Lung (tissue), 12 donors: ENCODE measurements around the gene ANKRD29. TPM values are rescaled to one million over a fixed set of nuclear protein-coding genes. Genes with fewer than 3 reads are reported as not detected.

ENCODE experiments used
- ATAC-seq: fragments of 200-7000 bp; cut with Tn5 transposase; one replicate; pipeline ENCODE4 v1.9.1; 2020; ENCODE audit warnings: moderate number of reproducible peaks; ENCODE audit not compliant: insufficient read depth, low FRiP score
- DNase-seq, 3 donors: peaks; one replicate each; pipeline ENCODE4 v3.0.0-alpha.2; 2013 to 2017
- H3K27ac ChIP-seq, 2 donors: one replicate each; pipeline ENCODE4 v1.5.1; 2013; ENCODE audit warnings: mild to moderate bottlenecking in 2 of 2, moderate library complexity in 2 of 2, control low read depth in 1 of 2, inconsistent platforms in 1 of 2, low read depth in 1 of 2, low read length in 1 of 2
- H3K27me3 ChIP-seq, 3 donors: one replicate each; pipeline ENCODE4 v1.5.1; 2013; ENCODE audit warnings: low read length in 2 of 3; ENCODE audit not compliant: control insufficient read depth in 3 of 3, insufficient read depth in 3 of 3
- H3K36me3 ChIP-seq, 4 donors: one replicate each; pipeline ENCODE4 v1.5.1; 2013; ENCODE audit warnings: low read length in 4 of 4, mild to moderate bottlenecking in 1 of 4, moderate library complexity in 1 of 4; ENCODE audit not compliant: control insufficient read depth in 4 of 4, insufficient read depth in 4 of 4
- H3K4me1 ChIP-seq, 5 donors: one replicate each; pipeline ENCODE4 v1.5.1; 2013; ENCODE audit warnings: low read length in 5 of 5, mild to moderate bottlenecking in 2 of 5, moderate library complexity in 1 of 5; ENCODE audit not compliant: control insufficient read depth in 5 of 5, insufficient read depth in 5 of 5
- H3K4me3 ChIP-seq: one replicate; pipeline ENCODE4 v1.5.1; 2013; ENCODE audit warnings: mild to moderate bottlenecking, control low read depth, moderate library complexity
- H3K9ac ChIP-seq, 2 donors: one replicate each; pipeline ENCODE4 v1.5.1; 2013; ENCODE audit warnings: low read length in 2 of 2, control low read depth in 1 of 2; ENCODE audit not compliant: insufficient read depth in 1 of 2
- H3K9me3 ChIP-seq, 4 donors: one replicate each; pipeline ENCODE4 v1.5.1; 2013; ENCODE audit warnings: low read length in 3 of 4, mild to moderate bottlenecking in 1 of 4, moderate library complexity in 1 of 4; ENCODE audit not compliant: control insufficient read depth in 4 of 4, insufficient read depth in 3 of 4
- CTCF ChIP-seq: IDR thresholded peaks from 2 replicates; pipeline ENCODE4 v1.5.1; 2012; ENCODE audit warnings: mild to moderate bottlenecking; ENCODE audit errors: control extremely low read depth, extremely low read depth
- WGBS, 2 donors: extraction: QIAGEN DNeasy Blood & Tissue Kit; methylation state at CpG; one replicate each; pipeline ENCODE4 v1.1.7; 2013; 5-methylcytosine and 5-hydroxymethylcytosine counted together
- polyA plus RNA-seq, 2 donors: library from polyadenylated mRNA; stranded (reverse); fragments of 200-250 nt; gene quantifications; one replicate each; pipeline ENCODE4 v1.2.1, GENCODE V29; 2013
- total RNA-seq, 2 donors: library from RNA; depleted of rRNA in 1 of 2; stranded (reverse); fragments of >200 nt in 1 of 2; gene quantifications; one replicate each; pipeline ENCODE4 v1.2.1, GENCODE V29; 2014 to 2021
- donor health status: control.
- donor health status: control.
- donor health status: Bipolar disorder and iron deficiency.
- donor health status: healthy.
- donor health status: DM: yes; HTN: yes; CAD: no.

The ANKRD29 gene
- total and polyA plus RNA-seq, 4 donors, result 12.5 to 60.9 (median 43.0) TPM

GRCh38 chr18:23556145-23556780, 106.4 kb downstream of the ANKRD29 start:
- Histone ChIP-seq H3K27me3 (no peaks in the 10 kb centered on the region), H3K27ac (no peak overlapping the region), H3K4me3 (no peak overlapping the region), H3K9me3 (peaks cover 0 to 3% (median 0%) of the 10 kb centered on the region in 4 donors), H3K36me3 (peaks cover 21 to 53% (median 40%) of the 10 kb centered on the region in 4 donors), H3K9ac (no peak overlapping the region), H3K4me1 (peaks cover 0 to 8% (median 0%) of the 10 kb centered on the region in 5 donors)
- no peak for ATAC-seq
- no peak for TF ChIP-seq CTCF
- 95 to 96% methylated on average over 19 of the region's 19 CpGs for WGBS, 2 donors
- DNase-seq, result no peak

- DNase-seq (no peak), ATAC-seq (no peak)
- Histone ChIP-seq H3K27me3 (no peaks in the 10 kb centered on the region), H3K4me1 (peaks cover 0 to 8% (median 0%) of the 10 kb centered on the region in 5 donors), H3K36me3 (peaks cover 23 to 49% (median 39%) of the 10 kb centered on the region in 4 donors), H3K4me3 (no peak overlapping the region), H3K27ac (peak overlapping the region in 1 of 2 donors; percentile 24), H3K9me3 (peaks cover 0 to 3% (median 0%) of the 10 kb centered on the region in 4 donors), H3K9ac (no peak overlapping the region)
- WGBS, 2 donors, result 86 to 95% methylated on average over 6 of the region's 6 CpGs
- TF ChIP-seq CTCF, result no peak
Observed at GRCh38 chr18:23553887-23554286, 108.8 kb downstream of the ANKRD29 start.

GRCh38 chr18:23552505-23552904, 110.2 kb downstream of the ANKRD29 start:
- WGBS, 2 donors, result 75 to 83% methylated on average over 11 of the region's 11 CpGs
- Histone ChIP-seq H3K4me1 (peaks cover 0 to 8% (median 0%) of the 10 kb centered on the region in 5 donors), H3K27me3 (no peaks in the 10 kb centered on the region), H3K4me3 (no peak overlapping the region), H3K36me3 (peaks cover 23 to 53% (median 43%) of the 10 kb centered on the region in 4 donors), H3K9me3 (peaks cover 0 to 3% (median 0%) of the 10 kb centered on the region in 4 donors), H3K9ac (no peak overlapping the region), H3K27ac (peak overlapping the region in 1 of 2 donors; percentile 26)
- DNase-seq, result no peak
- no peak for ATAC-seq
- TF ChIP-seq CTCF, result no peak
